ENCODE measurements around the gene DPP6. TPM values are rescaled to one million over a fixed set of nuclear protein-coding genes. Genes with fewer than 3 reads are reported as not detected.

Gene DPP6
- total and polyA plus RNA-seq, 2 of the 8 experiments (the other 6 are each of a cell fraction or from before 2014, with no cell fraction given) = 4.7 to 6.8 TPM

DNA sequence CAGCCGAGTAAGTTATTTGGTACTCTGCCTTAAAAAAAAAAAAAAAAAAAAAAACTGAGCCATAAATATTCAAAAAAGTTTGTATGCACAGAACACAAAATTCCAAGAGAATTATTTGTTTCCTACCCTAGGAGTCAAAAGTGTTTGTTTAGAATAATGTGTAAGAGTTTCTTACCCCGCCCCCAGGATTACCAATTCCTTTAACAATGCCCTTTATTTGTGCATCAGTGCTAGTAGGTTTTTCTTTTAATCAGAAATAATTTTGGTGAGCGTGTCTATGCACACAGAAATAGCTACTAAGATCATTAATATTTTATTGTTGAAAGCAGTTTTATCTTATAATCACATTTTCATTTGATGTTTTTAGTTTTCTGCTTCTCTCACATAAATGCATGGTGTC, 374.6 kb downstream of the DPP6 start (continued):
- TF ChIP-seq, protein P1, sequence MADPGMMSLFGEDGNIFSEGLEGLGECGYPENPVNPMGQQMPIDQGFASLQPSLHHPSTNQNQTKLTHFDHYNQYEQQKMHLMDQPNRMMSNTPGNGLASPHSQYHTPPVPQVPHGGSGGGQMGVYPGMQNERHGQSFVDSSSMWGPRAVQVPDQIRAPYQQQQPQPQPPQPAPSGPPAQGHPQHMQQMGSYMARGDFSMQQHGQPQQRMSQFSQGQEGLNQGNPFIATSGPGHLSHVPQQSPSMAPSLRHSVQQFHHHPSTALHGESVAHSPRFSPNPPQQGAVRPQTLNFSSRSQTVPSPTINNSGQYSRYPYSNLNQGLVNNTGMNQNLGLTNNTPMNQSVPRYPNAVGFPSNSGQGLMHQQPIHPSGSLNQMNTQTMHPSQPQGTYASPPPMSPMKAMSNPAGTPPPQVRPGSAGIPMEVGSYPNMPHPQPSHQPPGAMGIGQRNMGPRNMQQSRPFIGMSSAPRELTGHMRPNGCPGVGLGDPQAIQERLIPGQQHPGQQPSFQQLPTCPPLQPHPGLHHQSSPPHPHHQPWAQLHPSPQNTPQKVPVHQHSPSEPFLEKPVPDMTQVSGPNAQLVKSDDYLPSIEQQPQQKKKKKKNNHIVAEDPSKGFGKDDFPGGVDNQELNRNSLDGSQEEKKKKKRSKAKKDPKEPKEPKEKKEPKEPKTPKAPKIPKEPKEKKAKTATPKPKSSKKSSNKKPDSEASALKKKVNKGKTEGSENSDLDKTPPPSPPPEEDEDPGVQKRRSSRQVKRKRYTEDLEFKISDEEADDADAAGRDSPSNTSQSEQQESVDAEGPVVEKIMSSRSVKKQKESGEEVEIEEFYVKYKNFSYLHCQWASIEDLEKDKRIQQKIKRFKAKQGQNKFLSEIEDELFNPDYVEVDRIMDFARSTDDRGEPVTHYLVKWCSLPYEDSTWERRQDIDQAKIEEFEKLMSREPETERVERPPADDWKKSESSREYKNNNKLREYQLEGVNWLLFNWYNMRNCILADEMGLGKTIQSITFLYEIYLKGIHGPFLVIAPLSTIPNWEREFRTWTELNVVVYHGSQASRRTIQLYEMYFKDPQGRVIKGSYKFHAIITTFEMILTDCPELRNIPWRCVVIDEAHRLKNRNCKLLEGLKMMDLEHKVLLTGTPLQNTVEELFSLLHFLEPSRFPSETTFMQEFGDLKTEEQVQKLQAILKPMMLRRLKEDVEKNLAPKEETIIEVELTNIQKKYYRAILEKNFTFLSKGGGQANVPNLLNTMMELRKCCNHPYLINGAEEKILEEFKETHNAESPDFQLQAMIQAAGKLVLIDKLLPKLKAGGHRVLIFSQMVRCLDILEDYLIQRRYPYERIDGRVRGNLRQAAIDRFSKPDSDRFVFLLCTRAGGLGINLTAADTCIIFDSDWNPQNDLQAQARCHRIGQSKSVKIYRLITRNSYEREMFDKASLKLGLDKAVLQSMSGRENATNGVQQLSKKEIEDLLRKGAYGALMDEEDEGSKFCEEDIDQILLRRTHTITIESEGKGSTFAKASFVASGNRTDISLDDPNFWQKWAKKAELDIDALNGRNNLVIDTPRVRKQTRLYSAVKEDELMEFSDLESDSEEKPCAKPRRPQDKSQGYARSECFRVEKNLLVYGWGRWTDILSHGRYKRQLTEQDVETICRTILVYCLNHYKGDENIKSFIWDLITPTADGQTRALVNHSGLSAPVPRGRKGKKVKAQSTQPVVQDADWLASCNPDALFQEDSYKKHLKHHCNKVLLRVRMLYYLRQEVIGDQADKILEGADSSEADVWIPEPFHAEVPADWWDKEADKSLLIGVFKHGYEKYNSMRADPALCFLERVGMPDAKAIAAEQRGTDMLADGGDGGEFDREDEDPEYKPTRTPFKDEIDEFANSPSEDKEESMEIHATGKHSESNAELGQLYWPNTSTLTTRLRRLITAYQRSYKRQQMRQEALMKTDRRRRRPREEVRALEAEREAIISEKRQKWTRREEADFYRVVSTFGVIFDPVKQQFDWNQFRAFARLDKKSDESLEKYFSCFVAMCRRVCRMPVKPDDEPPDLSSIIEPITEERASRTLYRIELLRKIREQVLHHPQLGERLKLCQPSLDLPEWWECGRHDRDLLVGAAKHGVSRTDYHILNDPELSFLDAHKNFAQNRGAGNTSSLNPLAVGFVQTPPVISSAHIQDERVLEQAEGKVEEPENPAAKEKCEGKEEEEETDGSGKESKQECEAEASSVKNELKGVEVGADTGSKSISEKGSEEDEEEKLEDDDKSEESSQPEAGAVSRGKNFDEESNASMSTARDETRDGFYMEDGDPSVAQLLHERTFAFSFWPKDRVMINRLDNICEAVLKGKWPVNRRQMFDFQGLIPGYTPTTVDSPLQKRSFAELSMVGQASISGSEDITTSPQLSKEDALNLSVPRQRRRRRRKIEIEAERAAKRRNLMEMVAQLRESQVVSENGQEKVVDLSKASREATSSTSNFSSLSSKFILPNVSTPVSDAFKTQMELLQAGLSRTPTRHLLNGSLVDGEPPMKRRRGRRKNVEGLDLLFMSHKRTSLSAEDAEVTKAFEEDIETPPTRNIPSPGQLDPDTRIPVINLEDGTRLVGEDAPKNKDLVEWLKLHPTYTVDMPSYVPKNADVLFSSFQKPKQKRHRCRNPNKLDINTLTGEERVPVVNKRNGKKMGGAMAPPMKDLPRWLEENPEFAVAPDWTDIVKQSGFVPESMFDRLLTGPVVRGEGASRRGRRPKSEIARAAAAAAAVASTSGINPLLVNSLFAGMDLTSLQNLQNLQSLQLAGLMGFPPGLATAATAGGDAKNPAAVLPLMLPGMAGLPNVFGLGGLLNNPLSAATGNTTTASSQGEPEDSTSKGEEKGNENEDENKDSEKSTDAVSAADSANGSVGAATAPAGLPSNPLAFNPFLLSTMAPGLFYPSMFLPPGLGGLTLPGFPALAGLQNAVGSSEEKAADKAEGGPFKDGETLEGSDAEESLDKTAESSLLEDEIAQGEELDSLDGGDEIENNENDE (IDR thresholded peaks at IDR 0.05; ENCODE audit: insufficient replicate concordance, low read length) = no peak
- TF ChIP-seq RBBP5 (IDR thresholded peaks at IDR 0.05; ENCODE audit: borderline replicate concordance, low read depth, low read length) = no peak
- no peak for TF ChIP-seq GABPA (IDR thresholded peaks at IDR 0.05; ENCODE audit: borderline replicate concordance, insufficient read depth, low read length)
- TF ChIP-seq BACH1 (IDR thresholded peaks at IDR 0.05; ENCODE audit: low read length) = no peak
- TF ChIP-seq CHD1 (IDR thresholded peaks at IDR 0.05; ENCODE audit: low read depth, low read length) = no peak
- TF ChIP-seq KDM4A (IDR thresholded peaks at IDR 0.05; ENCODE audit: low read depth, low read length, severe bottlenecking) = no peak
- TF ChIP-seq GTF2F1 (IDR thresholded peaks at IDR 0.05; ENCODE audit: borderline replicate concordance, low read depth, low read length) = no peak
- TF ChIP-seq EP300 (IDR thresholded peaks at IDR 0.05; ENCODE audit: borderline replicate concordance in 1 of 2, low read depth in 2 of 2, low read length in 2 of 2) = no peak
- no peak for TF ChIP-seq SP4 (IDR thresholded peaks at IDR 0.05; ENCODE audit: low read length)
- TF ChIP-seq YY1 (IDR thresholded peaks at IDR 0.05; ENCODE audit: low read depth, low read length) = no peak
- TF ChIP-seq ZNF274 (IDR thresholded peaks at IDR 0.05; ENCODE audit: borderline replicate concordance, extremely low read depth, low read length) = no peak
- TF ChIP-seq RFX5 (IDR thresholded peaks at IDR 0.05; ENCODE audit: borderline replicate concordance, low read depth, low read length) = no peak
